GM19328 (cell line): ENCODE measurements around the gene MPPED2.

Experiments
- ATAC-seq: cut with Tn5 transposase; IDR thresholded peaks from one replicate; pipeline ENCODE4 v1.9.1; 2021; ENCODE audit warnings: mild to moderate bottlenecking, moderate library complexity; ENCODE audit not compliant: unreplicated experiment

MPPED2 gene

DNA sequence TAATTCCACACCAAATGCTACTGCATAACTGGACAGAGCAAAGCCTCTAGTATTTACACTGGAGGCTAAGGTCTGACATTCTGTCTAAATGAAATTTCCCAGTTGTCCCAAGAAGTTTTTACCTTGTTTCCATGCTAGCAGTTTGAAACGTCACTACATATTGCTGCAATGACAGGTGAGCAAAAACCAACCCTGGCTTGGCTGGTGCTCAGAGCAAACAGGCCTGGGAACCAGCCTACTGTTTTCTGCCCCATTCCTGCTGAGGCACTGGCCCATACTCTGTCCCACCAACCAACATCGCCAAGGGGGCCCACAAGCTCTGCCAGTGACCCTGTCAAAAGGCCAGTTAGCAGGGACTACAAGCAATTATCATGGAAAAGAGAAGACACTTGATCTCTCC, 131.1 kb downstream of the MPPED2 start:
- ATAC-seq, result no peak

DNA sequence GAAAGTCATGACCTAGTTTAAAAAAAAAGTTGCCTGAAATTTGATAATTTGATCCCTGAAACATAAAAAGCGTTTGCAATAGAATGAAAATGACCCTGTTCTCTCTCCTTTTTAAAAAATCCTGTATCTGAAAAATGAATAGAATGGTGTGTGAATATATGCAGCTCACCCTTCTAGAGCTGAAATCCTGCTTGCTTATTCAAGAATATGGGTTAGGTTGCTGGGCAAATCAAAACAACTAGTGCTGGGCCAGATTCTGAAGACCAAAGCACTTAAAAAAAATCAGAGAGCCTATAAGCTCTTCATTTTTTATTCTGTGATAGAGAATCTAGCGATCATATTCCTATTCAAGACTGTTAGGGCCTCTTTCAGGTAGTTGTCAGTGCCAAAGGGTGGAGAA, 131.6 kb downstream of the MPPED2 start:
- no peak for ATAC-seq

DNA sequence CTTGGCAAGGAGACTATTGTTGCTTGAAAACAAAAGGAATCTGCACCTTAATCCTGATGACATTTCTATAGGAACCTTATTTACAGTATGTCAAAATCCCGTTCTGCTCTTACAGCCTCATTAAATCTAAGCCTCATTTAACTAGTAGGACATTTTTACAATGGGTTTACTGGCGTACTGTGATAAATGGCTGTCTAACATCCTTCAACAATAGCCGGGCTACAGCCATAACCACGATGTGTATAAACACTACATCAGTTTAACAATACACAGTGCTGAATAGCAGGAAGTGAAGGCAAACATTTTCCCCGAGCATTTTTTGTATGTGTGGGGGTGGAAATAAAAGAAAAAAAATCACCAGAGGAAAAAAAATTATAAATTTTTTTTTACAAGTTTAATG, 132.0 kb downstream of the MPPED2 start:
- no peak for ATAC-seq

GRCh38 chr11:30453705-30454104, 132.4 kb downstream of the MPPED2 start:
- no peak for ATAC-seq

- no peak for ATAC-seq
Measured at GRCh38 chr11:30452842-30453241, 133.3 kb downstream of the MPPED2 start.

DNA sequence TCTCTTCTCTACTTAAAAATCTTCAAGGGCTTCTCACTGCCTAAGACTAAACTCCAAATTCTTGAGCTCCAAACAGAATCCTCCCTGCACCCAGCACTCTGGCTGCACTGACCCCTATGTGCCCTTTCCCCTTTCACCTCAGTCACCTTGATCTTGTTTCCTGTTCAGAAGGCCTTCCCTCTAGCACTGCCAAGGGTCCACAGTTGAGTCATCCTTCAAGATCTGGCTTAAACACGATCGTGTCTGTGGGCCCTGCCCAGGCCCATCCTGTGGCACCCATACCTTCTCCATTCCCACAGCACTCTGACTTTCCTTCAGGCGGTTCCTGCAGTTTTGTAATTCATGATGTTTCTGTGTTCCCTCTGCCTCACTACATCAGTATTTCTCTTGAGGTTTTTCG, 134.0 kb downstream of the MPPED2 start:
- ATAC-seq, result no peak

DNA sequence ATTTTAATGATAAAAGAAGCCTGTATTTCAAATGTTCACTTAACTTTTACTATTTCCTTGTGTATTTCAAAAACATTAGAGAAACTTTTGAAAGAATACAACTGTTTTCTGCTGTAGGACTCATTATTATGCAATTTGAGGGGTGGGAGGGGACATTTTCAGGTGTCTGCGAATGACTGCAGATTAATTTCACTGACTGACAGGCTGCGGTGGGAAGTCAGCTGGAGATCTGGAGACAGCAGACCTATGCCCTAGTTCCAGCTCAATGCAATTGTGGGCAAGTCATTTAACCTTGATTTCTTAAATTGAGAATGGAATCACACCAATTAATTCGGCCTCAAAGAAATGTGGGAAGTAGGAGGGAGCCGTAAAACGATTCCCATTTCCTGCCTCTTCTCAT, 134.5 kb downstream of the MPPED2 start:
- no peak for ATAC-seq

- no peak for ATAC-seq
Measured at GRCh38 chr11:30451167-30451566, 135.0 kb downstream of the MPPED2 start.

- ATAC-seq, result no peak
Measured at GRCh38 chr11:30447058-30447640, 139.0 kb downstream of the MPPED2 start.

GRCh38 chr11:30446520-30446919, 139.6 kb downstream of the MPPED2 start:
- ATAC-seq, result no peak

- no peak for ATAC-seq
Measured at GRCh38 chr11:30445056-30445455, 141.1 kb downstream of the MPPED2 start.

GRCh38 chr11:30440510-30440909, 145.6 kb downstream of the MPPED2 start:
- ATAC-seq, result no peak

DNA sequence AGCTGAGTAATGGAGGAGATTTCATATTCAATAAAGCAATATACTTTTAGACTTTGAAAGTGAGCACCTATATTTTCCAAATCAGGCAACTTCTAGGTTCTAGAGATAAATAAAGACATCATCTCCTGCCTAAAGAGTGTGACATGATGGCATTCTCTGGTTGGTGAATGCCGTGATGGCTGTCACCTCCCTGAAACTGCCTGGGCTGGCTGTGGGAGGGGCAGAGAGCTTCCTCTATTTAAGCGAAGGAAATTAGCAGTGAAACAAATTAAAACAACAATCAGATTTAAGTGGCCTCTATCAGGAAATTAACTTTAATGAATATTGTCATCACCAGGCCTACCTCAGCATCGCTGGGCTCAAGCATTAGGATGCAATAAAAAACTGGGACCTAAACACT, 149.4 kb downstream of the MPPED2 start:
- no peak for ATAC-seq

GRCh38 chr11:30435488-30435887, 150.7 kb downstream of the MPPED2 start:
- ATAC-seq, result no peak

- ATAC-seq, result no peak
Measured at GRCh38 chr11:30434901-30435300, 151.3 kb downstream of the MPPED2 start.

- ATAC-seq, result no peak
Measured at GRCh38 chr11:30433831-30434230, 152.3 kb downstream of the MPPED2 start.

- ATAC-seq, result no peak
Measured at GRCh38 chr11:30432716-30433115, 153.4 kb downstream of the MPPED2 start.

DNA sequence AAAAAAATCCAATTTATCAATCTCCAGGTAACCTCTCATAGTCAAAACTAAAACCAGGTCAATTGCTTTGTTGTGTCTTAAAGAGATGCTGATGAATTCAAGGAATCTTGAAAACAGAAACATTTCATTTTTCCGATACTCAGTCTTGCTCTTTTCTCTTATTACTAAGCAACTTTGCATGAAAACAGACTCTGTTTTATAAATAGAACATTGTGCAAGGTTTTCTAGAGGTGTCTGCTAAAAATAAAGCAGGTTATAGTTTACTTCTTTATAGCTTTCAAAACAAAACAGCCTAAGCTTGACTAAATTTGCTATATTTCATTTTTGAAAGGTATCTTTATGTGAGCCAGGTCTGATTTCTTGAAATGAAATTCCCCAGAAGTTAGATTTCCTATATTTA, 154.0 kb downstream of the MPPED2 start:
- ATAC-seq, result no peak

GRCh38 chr11:30431127-30431814, 154.9 kb downstream of the MPPED2 start:
- ATAC-seq, result no peak

DNA sequence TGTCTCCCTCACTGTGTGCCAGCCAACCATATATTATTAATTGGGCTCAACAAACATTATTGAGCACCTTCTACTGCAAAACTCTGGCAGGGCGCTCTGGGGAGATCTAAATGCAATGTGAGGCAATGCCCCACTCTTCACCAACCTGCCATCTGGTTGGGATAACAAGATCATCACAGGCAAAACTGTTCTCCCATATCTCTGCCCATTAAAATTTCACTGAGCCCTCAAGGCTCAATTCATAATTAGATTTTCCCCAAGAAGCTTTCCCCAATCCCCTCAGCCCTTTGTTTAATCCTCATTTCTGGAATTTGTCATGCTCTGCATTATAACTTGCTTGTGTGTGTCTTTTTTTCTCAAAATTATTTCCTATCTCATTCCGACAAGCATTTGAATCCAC, 156.6 kb downstream of the MPPED2 start:
- ATAC-seq, result no peak

- no peak for ATAC-seq
Measured at GRCh38 chr11:30426781-30427180, 159.4 kb downstream of the MPPED2 start.

GRCh38 chr11:30424844-30425243, 161.3 kb downstream of the MPPED2 start:
- no peak for ATAC-seq

- no peak for ATAC-seq
Measured at GRCh38 chr11:30424321-30424720, 161.8 kb downstream of the MPPED2 start.
